Left ventricle myocardium inferior (tissue), 1 donor: ENCODE data around the gene REL. TPM values are rescaled to one million over a fixed set of nuclear protein-coding genes. Genes with fewer than 3 reads are reported as not detected.
"Not testable (repeated sequence)": the region's sequence is repeated elsewhere in the genome, so short reads cannot be mapped to it uniquely, and the experiment has no call there.

Experiments used
- DNase-seq: peaks from one replicate; pipeline ENCODE4 v3.0.0-alpha.2; 2020
- H3K27ac ChIP-seq: fragments of 200-600 bp; replicated peaks from 2 replicates; pipeline ENCODE4 v1.8.0; 2021
- H3K27me3 ChIP-seq: fragments of 200-600 bp; 2 replicates; pipeline ENCODE4 v1.8.0; 2021; ENCODE audit warnings: low read depth
- H3K36me3 ChIP-seq: fragments of 200-600 bp; 2 replicates; pipeline ENCODE4 v1.8.0; 2021
- H3K4me1 ChIP-seq: fragments of 200-600 bp; 2 replicates; pipeline ENCODE4 v1.8.0; 2021
- H3K4me3 ChIP-seq: fragments of 200-600 bp; 2 replicates; pipeline ENCODE4 v1.8.0; 2021; ENCODE audit warnings: mild to moderate bottlenecking, moderate library complexity
- H3K9me3 ChIP-seq: fragments of 200-600 bp; replicated peaks from 2 replicates; pipeline ENCODE4 v1.8.0; 2021
- intact Hi-C: fragments of 100-400 bp; cut with micrococcal nuclease; formaldehyde crosslinking; loops from one replicate; pipeline ENCODE4 v1.11.0; 2022
- total RNA-seq: library from RNA; stranded (reverse); fragmentation: NEBNext Ultra II Directional; extraction: Animal tissue kit (Norgen Biotek cat#: 25700); gene quantifications from one replicate; pipeline ENCODE4 v1.2.1, GENCODE V29; 2021
- TF ChIP-seq, protein P1 (sequence below): fragments of 200-600 bp; IDR thresholded peaks from 2 replicates; pipeline ENCODE4 v1.8.0; 2021; ENCODE audit warnings: antibody characterized with exemption, mild to moderate bottlenecking, borderline replicate concordance
- donor health status: DM: no; HTN: yes; CAD: no; lungs with severe emphysema.

Gene REL
- total RNA-seq, 1 donor from 2014 or later: 5.0 TPM

DNA sequence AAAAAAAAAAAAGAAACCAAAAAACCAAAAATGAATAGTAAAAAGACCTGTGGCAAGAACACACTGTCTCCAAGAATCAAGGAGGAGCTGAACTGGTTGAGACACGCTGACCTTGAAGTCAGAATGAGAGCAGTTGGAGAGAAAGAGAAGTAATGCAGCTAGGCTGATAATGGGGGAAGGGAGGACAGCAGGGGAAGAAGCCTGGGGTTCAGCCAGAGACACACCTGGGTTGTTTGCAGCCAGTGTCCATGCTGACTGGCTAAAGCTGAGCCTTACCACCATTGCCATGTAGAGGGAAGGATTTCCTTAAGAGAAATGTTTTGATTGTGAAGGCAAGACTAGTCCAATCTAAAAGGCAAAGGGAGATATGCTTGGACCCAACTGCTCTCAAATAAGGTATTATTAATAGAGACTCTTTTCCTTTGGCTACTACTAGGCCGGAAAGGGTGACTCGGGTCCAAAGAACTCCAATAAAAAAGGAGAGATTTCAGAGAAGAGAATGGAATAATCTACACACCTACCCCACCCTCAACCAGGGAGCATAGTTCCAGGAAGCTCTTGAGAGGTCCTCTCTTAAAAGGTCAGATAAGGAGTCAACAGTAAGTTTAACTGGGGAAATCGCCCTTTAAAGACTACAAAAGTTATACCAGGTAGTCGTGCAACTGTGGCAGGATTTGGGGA, 25.2 kb upstream of the REL start:
- H3K36me3 ChIP-seq: no peaks in the 10 kb centered on the region
- no peak overlapping the region for H3K4me3 ChIP-seq
- no peak for DNase-seq
- no peaks in the 10 kb centered on the region for H3K9me3 ChIP-seq
- peaks cover 5% of the 10 kb centered on the region for H3K4me1 ChIP-seq
- intact Hi-C loops: no loop called here
- TF ChIP-seq, protein P1, sequence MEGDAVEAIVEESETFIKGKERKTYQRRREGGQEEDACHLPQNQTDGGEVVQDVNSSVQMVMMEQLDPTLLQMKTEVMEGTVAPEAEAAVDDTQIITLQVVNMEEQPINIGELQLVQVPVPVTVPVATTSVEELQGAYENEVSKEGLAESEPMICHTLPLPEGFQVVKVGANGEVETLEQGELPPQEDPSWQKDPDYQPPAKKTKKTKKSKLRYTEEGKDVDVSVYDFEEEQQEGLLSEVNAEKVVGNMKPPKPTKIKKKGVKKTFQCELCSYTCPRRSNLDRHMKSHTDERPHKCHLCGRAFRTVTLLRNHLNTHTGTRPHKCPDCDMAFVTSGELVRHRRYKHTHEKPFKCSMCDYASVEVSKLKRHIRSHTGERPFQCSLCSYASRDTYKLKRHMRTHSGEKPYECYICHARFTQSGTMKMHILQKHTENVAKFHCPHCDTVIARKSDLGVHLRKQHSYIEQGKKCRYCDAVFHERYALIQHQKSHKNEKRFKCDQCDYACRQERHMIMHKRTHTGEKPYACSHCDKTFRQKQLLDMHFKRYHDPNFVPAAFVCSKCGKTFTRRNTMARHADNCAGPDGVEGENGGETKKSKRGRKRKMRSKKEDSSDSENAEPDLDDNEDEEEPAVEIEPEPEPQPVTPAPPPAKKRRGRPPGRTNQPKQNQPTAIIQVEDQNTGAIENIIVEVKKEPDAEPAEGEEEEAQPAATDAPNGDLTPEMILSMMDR: no peak
- peaks cover 1% of the 10 kb centered on the region for H3K27me3 ChIP-seq
- H3K27ac ChIP-seq: no peak overlapping the region

DNA sequence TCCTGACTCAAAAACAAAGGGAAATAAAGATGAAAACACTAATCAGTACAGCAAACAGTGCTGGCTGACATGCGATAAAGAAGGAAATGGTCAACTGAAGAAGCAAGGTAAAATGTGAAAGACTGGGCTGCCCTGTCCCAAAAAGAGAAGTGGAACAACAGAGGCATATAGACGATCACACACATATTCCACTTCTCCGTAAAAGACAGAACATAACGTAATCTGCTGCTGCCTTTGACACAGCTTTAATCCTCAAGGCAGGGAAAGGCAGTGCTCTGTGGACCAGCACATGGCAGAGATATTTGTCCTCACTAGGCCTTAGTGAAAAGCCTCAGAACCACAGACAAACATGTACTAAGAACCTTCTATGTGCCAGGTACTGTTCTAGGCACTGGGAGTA, 24.3 kb upstream of the REL start:
- DNase-seq: no peak
- TF ChIP-seq, protein P1: no peak
- no peaks in the 10 kb centered on the region for H3K36me3 ChIP-seq
- peaks cover 5% of the 10 kb centered on the region for H3K4me1 ChIP-seq
- intact Hi-C loops: no loop called here
- peaks cover 6% of the 10 kb centered on the region for H3K27me3 ChIP-seq
- no peak overlapping the region for H3K4me3 ChIP-seq
- peaks cover 4% of the 10 kb centered on the region for H3K9me3 ChIP-seq
- H3K27ac ChIP-seq: no peak overlapping the region

DNA sequence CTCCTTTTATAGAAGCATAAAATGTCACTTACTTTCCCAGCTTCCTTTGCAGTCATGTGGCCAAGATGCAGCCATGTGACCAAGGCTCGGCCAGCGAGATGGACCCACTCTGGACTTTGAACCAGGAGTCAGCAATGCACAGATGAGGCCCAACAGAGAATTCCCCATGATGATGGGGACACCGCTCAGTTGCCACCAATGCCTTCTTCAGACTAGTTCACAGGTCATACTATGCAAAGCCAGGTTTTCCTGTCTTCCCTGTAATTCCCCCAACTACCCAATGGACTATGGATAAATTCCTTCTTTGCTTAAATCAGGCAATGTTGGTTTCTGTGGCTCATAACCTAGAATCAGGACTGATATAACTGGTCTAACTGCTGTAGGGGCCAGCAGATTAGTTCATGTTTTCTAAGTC, 22.5 kb upstream of the REL start:
- TF ChIP-seq, protein P1: no peak
- Histone ChIP-seq H3K27me3 (peaks cover 6% of the 10 kb centered on the region), H3K9me3 (peaks cover 4% of the 10 kb centered on the region), H3K4me1 (peaks cover 5% of the 10 kb centered on the region), H3K36me3 (no peaks in the 10 kb centered on the region), H3K4me3 (no peak overlapping the region), H3K27ac (no peak overlapping the region)
- intact Hi-C loops: no loop called here
- no peak for DNase-seq

DNA sequence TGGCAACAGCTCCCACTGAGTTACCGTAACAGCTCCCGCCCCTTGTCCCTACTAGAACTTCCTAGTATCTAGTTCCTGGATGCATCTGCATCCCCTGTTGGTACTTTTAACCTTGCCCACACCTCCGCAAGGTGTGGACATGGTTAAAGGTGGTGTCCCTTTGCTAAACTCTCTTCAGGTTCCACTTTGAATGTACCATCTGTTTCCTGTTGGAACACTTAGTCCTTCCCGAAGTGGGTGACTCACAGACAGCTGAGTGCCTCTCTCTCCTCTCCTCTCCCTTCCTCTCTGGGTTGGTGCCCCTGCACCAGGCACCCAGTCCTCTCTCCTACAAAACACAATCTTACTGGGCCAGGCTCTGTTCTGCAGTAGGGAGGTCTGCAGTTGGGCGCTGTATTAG, 19.6 kb upstream of the REL start:
- H3K27ac ChIP-seq: no peak overlapping the region
- H3K4me3 ChIP-seq: no peak overlapping the region
- no peak for DNase-seq
- H3K9me3 ChIP-seq: peaks cover 4% of the 10 kb centered on the region
- peaks cover 6% of the 10 kb centered on the region for H3K27me3 ChIP-seq
- intact Hi-C loops: no loop called here
- H3K4me1 ChIP-seq: no peaks in the 10 kb centered on the region
- no peaks in the 10 kb centered on the region for H3K36me3 ChIP-seq
- TF ChIP-seq, protein P1: no peak

DNA sequence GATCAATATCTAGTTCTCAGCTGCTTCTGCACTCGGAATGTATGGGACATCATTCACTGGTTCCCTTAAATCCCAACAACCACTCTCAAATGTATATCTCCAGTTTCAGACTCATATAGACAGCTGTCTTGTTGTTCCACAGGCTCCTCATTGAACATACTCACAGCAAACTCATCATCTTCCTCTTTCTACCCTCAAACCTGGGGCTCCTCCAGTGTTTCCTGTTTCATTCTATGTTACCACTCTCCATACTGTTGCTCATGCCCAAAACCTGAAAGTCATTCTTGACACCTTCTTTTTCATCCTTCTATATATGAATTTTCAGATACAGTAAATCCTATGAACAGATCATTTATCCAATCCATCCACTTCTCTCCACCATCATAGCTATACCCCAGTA, 18.7 kb upstream of the REL start:
- Histone ChIP-seq H3K27me3 (peaks cover 6% of the 10 kb centered on the region), H3K9me3 (peaks cover 4% of the 10 kb centered on the region), H3K4me1 (no peaks in the 10 kb centered on the region), H3K27ac (no peak overlapping the region), H3K36me3 (no peaks in the 10 kb centered on the region), H3K4me3 (no peak overlapping the region)
- TF ChIP-seq, protein P1: no peak
- no peak for DNase-seq
- intact Hi-C loops: no loop called here

DNA sequence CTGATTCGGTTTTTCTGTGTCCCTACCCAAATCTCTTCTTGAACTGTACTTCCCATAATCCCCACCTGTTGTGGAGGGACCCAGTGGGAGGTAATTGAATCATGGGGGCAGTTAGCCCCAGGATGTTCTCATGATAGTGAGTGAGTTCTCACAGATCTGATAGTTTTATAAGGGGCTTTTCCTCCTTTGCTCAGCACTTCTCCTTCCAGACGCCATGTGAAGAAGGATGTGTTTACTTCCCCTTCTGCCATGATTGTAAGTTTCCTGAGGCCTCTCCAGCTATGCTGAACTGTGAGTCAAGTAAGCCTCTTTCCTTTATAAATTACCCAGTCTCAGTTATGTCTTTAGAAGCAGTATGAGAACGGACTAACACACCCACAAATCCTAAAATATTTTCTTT, 16.0 kb upstream of the REL start:
- H3K4me3 ChIP-seq, H3K27ac ChIP-seq, H3K36me3 ChIP-seq, intact Hi-C loops, H3K4me1 ChIP-seq, H3K27me3 ChIP-seq, H3K9me3 ChIP-seq, DNase-seq: not testable (repeated sequence)
